NCI-H2227 (cell line): ENCODE measurements around the gene ADORA3.
A peak's percentile ranks its signal among the peaks of the same experiment; 100 is the strongest.
"Not testable (repeated sequence)": the region's sequence is repeated elsewhere in the genome, so short reads cannot be mapped to it uniquely, and the experiment has no call there.

Experiments
- DNase-seq: peaks from one replicate; lab custom pipeline; 2025; ENCODE audit not compliant: unreplicated experiment; lab: John Stamatoyannopoulos, UW

The ADORA3 gene

DNA sequence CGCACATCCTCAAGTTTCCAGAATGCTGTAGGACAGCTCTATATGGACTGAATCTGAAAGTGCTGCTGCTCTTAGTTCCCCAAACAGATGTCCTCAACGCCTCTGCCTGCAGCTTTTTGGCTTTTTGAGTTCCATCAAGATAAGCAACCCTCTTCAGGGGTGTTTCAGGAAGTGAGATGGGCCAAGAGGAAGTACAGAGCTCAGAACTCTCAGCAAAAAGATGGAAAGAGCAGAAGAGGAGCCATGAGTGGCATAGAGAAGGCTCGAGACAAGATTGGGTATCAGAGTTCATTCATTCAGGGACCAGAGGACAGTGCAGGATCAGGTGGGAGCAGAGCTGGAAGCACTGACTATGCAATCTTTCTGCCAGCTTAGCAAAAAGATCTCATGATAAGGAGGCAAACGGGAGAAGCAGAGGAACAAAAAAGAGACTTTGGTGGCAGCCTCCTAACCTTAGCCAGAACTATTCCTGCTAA lies at the start of gene ADORA3, which contains the start of gene TMIGD3:
TSS of gene ADORA3 (minus strand) at position 49 of the 476 bp plus-strand sequence. CDS start 279 bp downstream, outside the sequence.
TSS of gene TMIGD3 (minus strand) at position 49 of the 476 bp plus-strand sequence. CDS start 279 bp downstream, outside the sequence.
- no peak for DNase-seq

DNA sequence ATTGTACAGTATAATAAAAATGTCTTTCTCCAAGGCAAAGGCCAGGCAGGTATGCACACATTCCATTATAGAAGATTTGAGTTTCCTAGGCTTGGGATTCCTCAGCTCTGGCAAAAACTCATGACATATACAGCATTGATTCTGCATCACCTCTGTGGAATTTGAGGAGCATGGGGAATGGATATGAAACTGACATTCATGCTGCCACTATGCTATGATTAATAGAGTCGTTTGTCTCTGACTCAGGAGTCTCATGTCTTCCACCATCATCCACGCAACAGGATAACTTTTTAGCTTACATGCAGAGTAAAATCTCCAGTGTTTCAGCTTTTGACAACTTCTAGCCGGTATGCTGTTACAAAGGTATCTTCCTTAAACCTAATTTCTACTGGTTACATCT lies 49.8 kb upstream of the ADORA3 start:
- DNase-seq = no peak

DNA sequence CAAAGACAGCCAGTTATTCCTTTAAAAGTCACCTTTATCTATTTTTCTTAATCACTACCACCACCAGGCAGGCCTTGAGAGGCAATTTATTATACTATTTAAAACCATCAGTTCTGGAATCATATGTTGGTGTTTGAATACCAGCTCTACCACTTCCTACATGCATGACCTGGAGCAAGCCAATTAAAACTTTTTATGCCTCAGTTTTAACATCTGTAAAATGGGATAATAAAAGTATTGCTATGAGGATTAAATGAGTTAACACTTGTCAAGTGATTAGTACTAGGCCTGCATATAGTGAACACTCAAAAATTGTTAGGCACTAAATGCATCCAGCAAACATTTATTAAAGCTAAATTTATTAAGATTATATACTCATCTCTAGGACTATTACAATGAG lies 49.2 kb upstream of the ADORA3 start:
- no peak for DNase-seq

DNA sequence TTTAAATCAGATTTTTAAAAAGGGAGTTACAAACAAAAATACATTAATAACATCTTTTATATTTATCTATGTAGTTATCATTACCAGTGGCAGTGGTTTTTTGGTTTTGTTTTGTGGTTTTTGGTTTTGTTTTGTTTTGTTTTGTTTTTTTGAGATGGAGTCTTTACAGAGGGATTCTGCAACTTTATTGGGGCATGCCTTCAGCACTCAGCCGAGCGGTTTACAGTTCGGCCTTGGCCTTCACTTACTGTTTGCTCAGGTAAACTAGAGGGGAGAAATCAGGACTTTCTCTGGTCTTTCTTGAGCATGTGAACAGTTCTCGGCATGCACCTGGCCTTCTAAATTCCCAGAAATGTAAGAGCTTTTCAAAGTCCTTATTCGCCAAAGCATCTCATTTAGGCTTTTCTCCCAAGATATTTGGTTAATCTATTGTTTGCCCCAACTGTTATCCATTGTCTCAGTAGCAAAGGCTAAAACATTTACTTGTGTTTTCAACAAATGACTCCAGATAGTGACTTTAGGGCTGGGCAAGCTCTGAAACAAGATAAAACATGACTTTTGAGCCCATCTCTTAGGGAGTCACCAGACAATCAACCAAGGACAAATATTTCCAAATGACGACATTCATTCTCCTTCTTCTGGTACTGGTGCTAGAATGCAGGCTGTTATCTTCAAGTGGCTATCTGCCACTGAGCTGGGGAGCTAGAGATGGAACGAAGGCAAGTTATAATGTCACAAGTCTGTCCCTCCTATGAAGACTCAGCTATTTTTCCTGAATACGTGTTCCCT lies 48.4 kb upstream of the ADORA3 start:
- no peak for DNase-seq

DNA sequence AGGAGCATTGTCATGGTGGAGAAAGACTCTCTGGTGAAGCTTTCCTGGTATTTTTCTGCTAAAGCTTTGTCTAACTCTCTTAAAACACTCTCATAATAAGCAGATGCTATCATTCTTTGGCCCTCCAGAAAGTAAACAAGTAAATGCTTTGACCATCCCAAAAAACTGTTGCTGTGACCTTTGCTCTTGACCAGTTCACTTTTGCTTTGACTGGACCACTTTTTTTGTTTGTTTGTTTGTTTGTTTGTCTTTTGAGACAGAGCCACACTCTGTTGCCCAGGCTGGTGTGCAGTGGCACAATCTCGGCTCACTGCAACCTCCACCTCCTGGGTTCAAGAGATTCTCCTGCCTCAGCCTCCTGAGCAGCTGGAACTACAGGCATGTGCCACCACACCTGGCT lies 44.4 kb upstream of the ADORA3 start:
- DNase-seq = not testable (repeated sequence)

DNA sequence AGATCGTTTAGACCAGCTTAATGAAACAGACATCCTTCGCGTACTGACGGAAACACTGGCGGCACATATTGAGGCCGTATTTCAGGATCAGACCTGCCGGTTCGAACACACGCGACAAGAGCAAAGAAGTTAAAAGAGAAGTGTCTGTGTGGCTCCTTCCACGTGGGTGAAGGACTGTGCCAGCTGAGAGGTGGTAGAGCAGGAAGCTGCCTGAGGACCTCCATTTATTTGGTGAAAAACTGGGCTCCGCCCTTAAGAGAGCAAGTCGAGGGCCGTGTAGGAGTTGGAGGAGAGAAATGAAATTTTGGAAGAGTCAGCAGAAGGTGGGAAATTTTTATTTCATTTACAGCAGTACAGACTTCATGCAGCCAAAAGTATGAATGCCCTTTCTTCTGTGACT lies 38.8 kb upstream of the ADORA3 start:
- no peak for DNase-seq

DNA sequence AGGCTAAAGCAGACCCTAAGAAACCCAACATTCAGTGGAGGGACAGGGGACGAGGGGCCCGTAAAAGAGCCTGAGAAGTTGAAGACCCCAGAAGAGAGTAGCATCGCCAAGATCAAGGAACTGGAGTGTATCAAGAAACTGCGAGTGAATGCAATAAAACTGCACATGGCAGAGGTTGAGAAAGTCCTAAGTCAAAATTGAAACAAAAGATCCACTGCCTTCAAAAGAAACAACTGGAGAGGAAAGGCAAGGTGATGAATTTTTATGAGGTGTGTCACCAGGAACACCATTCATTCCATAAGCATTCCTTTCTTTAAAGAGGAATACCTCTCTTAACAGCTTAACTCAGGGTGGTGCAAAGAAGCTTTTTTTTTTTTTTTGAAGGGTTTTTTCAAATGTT lies 38.3 kb upstream of the ADORA3 start:
- no peak for DNase-seq

DNA sequence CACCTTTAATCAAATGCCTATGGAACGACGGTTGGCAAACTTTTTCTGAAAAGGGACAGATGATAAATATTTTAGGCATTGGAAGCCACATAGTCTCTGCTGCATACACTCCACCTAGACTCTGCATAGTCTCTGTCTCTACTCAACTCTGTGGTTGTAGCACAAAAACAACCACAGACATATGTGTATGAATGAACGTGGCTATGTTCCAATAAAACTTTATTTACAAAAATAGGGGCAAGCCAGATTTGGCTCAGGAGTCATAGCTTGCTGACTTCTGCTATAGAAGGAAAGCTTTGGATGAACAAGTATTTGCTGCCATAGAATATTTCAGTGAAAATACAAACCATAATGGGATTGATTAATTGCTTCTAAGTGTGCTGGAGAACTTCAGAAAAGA lies 37.5 kb upstream of the ADORA3 start:
- DNase-seq = no peak

DNA sequence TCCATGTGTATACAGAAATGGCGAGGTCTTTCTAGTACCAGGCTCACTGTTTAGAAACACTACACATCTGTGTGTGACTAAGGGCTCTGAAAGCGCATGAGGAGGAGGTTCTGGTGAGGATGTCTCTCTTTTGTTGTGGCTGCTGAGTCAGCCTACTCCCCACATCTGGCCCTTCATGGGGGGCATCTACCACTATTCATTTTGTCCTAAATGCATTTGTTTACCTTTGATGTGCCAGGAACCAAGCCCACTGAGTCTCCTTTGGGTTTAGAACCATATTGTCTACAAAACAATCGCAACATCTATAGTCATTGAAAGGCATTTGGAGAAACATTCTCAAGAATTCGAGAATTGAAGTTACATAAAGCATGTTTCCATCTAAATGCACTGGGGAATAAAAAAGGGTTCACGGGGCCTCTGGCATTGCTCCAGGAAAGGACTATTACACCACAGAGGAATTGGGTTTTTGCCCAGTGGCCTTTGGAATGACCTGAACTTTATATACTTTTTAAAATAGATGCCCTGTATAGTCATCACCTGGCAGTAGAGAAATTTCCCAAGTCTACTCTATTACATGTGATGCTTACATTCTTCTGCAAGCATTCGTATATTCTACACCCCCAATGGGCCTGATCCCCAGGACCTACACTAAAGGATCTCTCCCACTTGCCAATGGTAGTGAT lies 35.1 kb upstream of the ADORA3 start:
- DNase-seq = no peak

DNA sequence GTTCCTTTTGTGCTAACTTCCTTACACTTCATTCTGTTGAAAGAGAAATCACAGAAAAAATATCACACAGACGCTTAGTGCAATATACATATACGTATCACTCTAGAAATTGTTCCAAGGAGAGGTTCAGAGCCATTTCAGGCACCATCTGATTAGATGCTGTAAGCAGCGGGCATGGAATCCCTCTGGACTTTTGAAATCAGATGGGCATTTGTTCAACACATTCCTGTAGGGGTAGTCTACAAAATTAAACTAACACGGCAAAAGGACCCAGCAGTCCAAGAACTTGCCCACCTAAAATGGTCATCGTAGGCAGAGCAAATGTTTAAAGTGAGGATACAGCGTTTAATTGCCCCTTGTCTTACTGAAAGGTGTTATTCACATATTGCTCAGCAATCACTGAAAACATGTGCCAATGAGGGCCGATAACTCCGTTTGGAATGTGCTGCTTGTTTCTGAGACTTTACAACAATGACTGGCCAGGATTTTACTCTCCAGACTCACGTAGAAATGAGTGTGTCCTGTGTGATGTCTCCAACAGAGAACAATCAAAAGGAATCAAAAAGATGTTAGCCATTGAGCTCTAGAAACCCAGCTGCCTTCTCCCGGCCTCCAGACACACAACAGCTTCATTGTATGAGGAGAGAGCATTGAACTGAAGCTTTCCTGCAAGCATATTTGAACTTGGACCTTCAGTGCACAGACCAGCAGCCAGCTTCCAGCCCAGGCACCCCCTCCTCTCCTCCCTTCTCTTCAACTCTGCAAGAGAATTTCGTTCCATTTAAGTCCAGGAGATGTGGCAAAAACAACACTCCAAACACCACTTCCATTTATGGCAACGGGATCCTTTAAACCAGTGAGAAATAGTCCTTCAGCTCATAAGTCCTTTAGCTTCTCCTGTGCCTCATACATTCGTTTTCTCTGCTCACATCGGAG lies 32.1 kb upstream of the ADORA3 start:
- DNase-seq = no peak

DNA sequence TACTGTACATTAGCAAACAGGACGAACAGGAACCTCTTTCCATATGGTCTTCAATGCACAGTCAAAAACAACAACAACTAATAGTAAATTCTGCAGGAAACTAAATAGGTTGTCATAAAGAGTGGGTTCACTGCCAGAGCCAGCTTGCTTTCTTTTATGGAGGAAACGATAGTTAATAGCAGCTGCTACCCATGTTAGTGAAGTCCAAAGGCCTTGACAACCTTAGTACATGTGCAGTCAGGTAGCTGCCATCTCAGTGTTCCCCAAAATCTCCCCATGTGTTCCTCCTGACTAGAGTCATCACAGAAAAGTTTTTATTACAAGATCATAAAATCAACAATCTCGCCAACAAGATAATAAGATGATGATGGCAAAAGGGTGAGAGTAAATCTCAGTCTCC lies 16.6 kb upstream of the ADORA3 start:
- DNase-seq = no peak

DNA sequence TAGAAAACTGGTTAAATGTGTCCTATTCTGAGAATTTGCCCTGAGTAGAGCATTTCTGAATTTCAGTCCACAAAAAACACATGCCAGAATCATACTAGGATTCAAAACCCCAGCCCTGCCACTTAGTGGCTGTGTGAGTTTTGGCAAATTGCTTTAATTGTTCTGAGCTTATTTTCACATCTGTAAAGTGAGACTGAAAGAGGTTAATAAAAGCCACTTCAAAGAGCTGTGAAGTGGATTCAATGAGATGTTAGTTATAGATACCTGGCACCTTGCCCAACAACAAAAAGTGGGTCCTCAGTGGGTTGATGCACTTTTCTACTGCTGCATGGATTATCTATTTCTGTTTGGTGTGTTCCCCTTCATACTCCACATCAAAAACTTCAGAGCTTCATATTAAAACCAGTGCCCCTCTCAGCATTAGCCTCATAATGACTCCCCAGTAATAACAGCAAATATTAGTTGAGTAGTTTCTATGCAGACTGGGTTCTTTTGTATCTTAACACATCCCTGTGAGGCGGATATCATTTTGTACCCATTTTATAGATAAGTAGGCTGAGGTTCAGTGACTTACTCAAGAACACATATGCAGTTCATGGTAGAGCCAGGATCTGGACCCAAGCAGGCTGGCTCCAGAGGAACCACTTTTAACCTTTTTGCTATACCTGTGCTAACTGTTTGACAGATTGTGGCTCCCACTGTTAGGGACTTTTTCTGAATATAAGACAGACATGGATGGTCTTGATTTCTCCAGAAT lies 14.2 kb upstream of the ADORA3 start:
- peak; percentile 16 for DNase-seq

DNA sequence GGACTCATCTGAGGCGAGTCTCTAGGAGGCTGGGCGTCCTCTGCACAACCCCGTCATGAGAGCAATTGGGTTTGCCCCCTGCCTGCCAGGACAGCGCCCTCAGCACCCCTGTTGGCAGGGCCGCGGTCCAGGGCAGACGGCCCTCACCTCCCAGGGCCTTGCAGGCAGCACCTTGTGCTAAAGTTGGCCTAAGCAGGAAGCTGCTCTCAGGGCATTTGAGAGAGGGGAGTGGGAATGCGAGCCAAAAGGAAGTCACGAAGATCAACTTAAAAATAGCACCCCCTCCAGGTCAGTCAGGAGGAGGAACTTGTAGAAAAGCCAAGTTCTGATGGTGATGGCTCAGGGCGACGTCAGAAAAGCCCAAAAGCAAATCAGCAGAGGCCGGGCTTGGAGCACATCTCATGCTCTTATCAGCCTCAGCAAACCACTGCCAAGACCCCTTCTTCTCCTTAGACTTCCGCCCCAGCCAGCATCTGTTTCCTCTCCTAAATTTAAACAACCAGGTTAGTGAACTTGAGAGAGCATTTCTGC lies 12.6 kb upstream of the ADORA3 start:
- peak; percentile 15 for DNase-seq

DNA sequence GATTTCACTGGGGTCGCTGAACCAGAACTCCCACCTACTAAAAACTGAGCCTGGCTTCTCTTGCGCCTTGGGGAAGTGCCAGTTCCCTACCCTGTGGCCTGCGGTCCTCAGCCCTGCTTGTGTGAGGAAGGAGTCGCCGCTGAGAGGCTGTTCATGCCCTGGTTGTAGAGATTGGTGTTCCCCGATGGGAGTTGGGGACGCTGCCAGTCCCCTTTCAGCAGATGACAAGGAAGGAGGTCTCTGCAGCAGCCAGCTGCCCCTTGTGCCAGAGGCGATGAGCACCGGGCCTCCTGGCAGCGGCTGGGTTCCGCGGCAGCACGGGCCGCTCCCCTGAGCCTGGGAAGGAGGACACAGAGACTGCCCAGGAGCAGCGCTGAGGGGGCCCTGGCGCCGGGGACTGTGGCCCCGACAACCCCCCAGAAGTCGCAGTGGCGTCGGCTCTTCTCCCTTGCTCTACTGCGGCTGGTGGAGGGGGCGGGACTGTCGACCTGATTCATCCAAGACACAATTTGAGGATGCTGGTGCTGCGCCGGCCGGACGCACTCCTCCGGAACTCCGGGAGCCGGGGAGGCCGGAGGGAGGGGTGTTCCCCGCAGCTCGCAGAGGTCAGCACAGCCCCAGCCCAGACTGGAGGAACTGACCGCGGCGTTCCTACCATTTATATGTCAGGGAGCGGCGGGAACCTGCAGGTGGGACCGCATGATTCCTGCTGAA lies 12.0 kb upstream of the ADORA3 start:
- DNase-seq = no peak

DNA sequence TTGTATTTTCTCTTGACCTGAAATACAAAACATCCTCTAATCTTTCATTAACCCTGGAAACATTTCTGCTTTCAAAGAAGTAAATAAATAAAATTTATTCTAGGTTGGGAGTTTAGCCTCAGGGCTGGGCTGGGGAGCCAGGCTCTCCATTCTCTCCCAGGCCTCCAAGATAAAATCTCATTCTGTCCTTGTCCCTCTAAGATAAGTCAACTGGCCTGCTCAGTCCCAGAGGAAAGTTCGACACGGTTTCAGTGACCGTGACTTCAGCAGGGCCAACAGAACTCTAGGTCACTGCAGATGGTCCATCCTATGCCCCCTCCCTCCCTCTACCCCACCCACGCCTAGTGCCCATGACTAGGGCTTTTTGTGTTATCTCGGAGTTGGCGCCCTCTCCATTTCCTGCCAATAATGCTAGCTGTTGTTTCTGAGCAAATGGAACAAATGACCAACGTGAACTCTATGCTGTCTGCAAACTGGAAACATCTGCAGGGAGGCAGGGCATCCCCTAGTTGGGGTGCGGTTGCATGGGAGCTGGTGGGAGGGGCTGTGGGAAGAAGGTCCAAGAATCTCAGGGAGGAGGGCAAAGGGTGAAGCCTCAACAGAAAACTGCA lies 10.1 kb upstream of the ADORA3 start:
- DNase-seq = no peak

DNA sequence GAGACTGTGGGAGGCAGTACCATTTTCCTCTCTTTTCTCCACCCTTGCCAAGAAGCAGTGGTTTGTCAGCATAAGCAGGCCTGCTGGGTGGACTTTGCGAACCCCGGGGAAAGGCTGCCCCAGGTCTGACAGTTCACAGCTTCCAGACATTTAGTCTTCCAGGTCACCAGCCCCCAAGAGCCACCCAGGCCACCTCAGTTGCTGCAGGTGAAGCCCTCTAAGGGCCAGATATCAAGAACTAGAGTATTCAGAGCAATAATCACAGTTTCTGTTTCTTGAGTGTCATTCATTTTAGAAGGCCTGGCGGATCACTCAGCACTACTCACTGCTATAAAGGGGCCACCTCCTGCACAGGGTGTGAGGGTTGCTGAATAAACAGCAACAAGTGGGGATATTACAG lies 9.5 kb upstream of the ADORA3 start:
- no peak for DNase-seq

DNA sequence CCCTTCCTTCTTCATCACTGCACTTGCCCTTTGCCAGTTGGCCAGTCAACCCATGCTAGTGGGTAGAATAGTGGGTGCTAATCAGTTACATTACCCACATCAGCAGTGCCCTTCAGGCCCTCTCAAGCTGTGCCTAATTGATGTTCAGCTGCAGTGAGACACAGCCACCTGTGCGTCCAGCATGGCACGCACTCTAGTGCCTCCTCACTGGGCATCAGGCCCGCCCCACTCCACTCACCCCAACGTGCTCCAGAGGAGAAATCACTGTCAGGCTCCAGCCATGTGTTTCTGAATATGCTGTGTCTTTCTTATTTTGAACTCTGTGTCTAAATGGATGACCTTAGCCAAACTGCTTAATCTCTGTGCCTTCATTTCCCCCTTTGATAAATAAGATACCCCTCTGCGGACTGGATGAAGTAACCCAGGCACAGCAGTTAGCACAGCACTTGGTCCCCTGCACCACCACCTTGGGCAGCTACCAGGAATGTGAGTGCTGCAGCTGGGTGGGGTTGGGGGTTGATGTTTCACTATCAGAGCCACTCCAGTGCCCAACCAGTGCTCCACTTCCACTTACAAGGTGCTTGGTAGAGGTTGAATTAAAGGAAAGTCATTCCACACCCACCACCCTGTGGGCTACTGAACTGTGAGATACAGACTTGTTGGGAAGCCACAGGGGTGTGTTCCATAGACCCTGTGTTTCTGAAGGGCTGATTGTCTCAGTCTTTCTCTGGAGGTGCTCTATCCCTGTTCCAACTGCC lies 8.9 kb upstream of the ADORA3 start:
- no peak for DNase-seq

DNA sequence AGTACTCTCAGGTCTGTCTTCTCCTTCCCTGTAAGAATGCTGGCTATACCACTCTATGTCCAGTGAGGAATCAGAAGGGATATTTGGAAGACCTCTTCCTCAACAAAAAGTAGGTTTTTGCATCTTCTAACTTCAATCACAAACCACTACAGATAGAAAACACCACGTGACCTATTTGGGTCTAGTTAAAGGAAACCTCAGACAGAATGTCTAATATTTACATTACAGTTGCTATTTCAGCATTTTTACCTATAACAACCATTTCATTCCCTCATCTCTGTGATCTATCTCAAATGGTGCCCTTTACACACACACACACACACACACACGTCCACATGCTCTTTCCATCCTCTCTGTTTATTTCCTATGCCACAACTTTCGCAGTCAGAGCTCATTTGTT lies 7.9 kb upstream of the ADORA3 start:
- no peak for DNase-seq

DNA sequence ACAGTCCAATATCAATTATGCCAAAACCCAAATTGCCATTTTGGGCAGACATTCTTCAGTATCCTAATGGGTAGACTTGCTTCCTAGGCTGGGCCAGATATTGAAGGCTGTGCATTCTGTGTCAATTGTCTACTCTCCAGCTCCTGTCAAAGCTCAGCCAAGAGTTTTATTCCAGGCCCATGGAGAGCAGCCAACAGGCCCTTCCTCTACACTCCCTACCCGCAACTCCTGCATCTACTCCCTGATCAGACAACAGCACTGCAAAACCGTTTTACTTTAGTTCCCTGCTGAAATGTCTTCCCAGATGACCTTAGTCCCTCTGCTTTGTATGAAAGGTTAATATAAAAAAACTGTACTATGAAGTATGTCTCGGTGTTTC lies 6.6 kb upstream of the ADORA3 start:
- no peak for DNase-seq
